Measurements from ENCODE around the gene CCSER1. TPM values are rescaled to one million over a fixed set of nuclear protein-coding genes. Genes with fewer than 3 reads are reported as not detected.

CCSER1 gene
- total and polyA plus RNA-seq, 4 donors = 0.18 to 2.3 (median 1.2) TPM

DNA sequence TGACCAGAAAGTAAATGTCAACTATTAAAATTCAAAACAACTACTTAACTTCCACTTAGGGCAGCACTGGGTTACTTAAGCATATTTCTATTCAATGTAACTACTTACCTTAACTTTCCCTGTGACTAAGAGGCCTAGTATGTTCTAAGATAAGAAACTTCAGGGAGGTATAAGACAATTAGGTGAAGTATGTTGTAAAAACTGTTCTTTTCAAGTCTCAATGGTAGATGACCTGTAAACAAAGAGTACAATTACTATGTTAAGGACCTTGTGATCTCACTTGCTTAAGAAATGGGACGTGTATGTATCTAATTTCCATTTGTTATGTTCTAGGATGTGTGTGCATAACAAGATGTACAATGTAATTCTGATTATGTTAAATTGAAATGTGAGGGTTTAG lies 960.5 kb downstream of the CCSER1 start:
- no peaks in the 10 kb centered on the region for H3K4me1 ChIP-seq (ENCODE audit: control insufficient read depth in 4 of 4, insufficient read depth in 4 of 4, low read length in 3 of 4)
- DNase-seq (ENCODE audit: low spot score) = no peak
- no peaks in the 10 kb centered on the region for H3K27me3 ChIP-seq (ENCODE audit: control insufficient read depth in 4 of 4, insufficient read depth in 4 of 4, low read length in 3 of 4)
- WGBS = 68% methylated on average over 1 of the region's 1 CpG
- H3K36me3 ChIP-seq (ENCODE audit: control insufficient read depth in 4 of 4, insufficient read depth in 3 of 4, low read depth in 1 of 4, low read length in 3 of 4) = no peaks in the 10 kb centered on the region
- no peaks in the 10 kb centered on the region for H3K9me3 ChIP-seq (ENCODE audit: control insufficient read depth in 4 of 4, low read length in 3 of 4)
- H3K4me3 ChIP-seq (ENCODE audit: low read depth in 1 of 3, low read length in 3 of 3) = no peak overlapping the region
- TF ChIP-seq YY1 (IDR thresholded peaks at IDR 0.05) (no peak), HNF4A (conservative IDR thresholded peaks at IDR 0.05) (no peak), GABPA (IDR thresholded peaks at IDR 0.05 in 1 of 2, conservative IDR thresholded peaks at IDR 0.05 in 1 of 2) (no peak), SP1 (IDR thresholded peaks at IDR 0.05) (no peak), TAF1 (conservative IDR thresholded peaks at IDR 0.05) (no peak), HNF4G (IDR thresholded peaks at IDR 0.05) (no peak), JUND (IDR thresholded peaks at IDR 0.05) (no peak), NR2F2 (IDR thresholded peaks at IDR 0.05) (no peak), RXRA (IDR thresholded peaks at IDR 0.05) (no peak), RAD21 (IDR thresholded peaks at IDR 0.05) (no peak), EGR1 (IDR thresholded peaks at IDR 0.05; ENCODE audit: low read depth in 2 of 2) (no peak), FOXA1 (IDR thresholded peaks at IDR 0.05) (no peak), FOXA2 (IDR thresholded peaks at IDR 0.05) (no peak)
- TF ChIP-seq, protein P1, sequence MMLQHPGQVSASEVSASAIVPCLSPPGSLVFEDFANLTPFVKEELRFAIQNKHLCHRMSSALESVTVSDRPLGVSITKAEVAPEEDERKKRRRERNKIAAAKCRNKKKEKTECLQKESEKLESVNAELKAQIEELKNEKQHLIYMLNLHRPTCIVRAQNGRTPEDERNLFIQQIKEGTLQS (IDR thresholded peaks at IDR 0.05) = no peak
- TF ChIP-seq, protein P2, sequence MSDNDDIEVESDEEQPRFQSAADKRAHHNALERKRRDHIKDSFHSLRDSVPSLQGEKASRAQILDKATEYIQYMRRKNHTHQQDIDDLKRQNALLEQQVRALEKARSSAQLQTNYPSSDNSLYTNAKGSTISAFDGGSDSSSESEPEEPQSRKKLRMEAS (IDR thresholded peaks at IDR 0.05) = no peak
- TF ChIP-seq, protein P3, sequence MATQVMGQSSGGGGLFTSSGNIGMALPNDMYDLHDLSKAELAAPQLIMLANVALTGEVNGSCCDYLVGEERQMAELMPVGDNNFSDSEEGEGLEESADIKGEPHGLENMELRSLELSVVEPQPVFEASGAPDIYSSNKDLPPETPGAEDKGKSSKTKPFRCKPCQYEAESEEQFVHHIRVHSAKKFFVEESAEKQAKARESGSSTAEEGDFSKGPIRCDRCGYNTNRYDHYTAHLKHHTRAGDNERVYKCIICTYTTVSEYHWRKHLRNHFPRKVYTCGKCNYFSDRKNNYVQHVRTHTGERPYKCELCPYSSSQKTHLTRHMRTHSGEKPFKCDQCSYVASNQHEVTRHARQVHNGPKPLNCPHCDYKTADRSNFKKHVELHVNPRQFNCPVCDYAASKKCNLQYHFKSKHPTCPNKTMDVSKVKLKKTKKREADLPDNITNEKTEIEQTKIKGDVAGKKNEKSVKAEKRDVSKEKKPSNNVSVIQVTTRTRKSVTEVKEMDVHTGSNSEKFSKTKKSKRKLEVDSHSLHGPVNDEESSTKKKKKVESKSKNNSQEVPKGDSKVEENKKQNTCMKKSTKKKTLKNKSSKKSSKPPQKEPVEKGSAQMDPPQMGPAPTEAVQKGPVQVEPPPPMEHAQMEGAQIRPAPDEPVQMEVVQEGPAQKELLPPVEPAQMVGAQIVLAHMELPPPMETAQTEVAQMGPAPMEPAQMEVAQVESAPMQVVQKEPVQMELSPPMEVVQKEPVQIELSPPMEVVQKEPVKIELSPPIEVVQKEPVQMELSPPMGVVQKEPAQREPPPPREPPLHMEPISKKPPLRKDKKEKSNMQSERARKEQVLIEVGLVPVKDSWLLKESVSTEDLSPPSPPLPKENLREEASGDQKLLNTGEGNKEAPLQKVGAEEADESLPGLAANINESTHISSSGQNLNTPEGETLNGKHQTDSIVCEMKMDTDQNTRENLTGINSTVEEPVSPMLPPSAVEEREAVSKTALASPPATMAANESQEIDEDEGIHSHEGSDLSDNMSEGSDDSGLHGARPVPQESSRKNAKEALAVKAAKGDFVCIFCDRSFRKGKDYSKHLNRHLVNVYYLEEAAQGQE (IDR thresholded peaks at IDR 0.05) = no peak
- TF ChIP-seq, protein P4, sequence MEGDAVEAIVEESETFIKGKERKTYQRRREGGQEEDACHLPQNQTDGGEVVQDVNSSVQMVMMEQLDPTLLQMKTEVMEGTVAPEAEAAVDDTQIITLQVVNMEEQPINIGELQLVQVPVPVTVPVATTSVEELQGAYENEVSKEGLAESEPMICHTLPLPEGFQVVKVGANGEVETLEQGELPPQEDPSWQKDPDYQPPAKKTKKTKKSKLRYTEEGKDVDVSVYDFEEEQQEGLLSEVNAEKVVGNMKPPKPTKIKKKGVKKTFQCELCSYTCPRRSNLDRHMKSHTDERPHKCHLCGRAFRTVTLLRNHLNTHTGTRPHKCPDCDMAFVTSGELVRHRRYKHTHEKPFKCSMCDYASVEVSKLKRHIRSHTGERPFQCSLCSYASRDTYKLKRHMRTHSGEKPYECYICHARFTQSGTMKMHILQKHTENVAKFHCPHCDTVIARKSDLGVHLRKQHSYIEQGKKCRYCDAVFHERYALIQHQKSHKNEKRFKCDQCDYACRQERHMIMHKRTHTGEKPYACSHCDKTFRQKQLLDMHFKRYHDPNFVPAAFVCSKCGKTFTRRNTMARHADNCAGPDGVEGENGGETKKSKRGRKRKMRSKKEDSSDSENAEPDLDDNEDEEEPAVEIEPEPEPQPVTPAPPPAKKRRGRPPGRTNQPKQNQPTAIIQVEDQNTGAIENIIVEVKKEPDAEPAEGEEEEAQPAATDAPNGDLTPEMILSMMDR (IDR thresholded peaks at IDR 0.05; ENCODE audit: low read depth, low read length, missing input control) = no peak
- TF ChIP-seq, protein P5, sequence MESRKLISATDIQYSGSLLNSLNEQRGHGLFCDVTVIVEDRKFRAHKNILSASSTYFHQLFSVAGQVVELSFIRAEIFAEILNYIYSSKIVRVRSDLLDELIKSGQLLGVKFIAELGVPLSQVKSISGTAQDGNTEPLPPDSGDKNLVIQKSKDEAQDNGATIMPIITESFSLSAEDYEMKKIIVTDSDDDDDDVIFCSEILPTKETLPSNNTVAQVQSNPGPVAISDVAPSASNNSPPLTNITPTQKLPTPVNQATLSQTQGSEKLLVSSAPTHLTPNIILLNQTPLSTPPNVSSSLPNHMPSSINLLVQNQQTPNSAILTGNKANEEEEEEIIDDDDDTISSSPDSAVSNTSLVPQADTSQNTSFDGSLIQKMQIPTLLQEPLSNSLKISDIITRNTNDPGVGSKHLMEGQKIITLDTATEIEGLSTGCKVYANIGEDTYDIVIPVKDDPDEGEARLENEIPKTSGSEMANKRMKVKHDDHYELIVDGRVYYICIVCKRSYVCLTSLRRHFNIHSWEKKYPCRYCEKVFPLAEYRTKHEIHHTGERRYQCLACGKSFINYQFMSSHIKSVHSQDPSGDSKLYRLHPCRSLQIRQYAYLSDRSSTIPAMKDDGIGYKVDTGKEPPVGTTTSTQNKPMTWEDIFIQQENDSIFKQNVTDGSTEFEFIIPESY (IDR thresholded peaks at IDR 0.05) = no peak
- H3K27ac ChIP-seq (ENCODE audit: low read depth in 1 of 2, low read length in 2 of 2) = no peak overlapping the region
- no peak overlapping the region for H3K9ac ChIP-seq (ENCODE audit: low read depth in 1 of 2, low read length in 2 of 2)

Measured in liver (tissue), 9 donors.